HG03575 (cell line): Measurements from ENCODE around the gene FSTL3.
"Not testable (repeated sequence)": the region's sequence is repeated elsewhere in the genome, so short reads cannot be mapped to it uniquely, and the experiment has no call there.

ENCODE experiments used
- ATAC-seq: cut with Tn5 transposase; IDR thresholded peaks from one replicate; pipeline ENCODE4 v1.9.1; 2021; ENCODE audit not compliant: unreplicated experiment, insufficient number of reproducible peaks, low FRiP score; ENCODE audit errors: extremely low read depth

The FSTL3 gene

DNA sequence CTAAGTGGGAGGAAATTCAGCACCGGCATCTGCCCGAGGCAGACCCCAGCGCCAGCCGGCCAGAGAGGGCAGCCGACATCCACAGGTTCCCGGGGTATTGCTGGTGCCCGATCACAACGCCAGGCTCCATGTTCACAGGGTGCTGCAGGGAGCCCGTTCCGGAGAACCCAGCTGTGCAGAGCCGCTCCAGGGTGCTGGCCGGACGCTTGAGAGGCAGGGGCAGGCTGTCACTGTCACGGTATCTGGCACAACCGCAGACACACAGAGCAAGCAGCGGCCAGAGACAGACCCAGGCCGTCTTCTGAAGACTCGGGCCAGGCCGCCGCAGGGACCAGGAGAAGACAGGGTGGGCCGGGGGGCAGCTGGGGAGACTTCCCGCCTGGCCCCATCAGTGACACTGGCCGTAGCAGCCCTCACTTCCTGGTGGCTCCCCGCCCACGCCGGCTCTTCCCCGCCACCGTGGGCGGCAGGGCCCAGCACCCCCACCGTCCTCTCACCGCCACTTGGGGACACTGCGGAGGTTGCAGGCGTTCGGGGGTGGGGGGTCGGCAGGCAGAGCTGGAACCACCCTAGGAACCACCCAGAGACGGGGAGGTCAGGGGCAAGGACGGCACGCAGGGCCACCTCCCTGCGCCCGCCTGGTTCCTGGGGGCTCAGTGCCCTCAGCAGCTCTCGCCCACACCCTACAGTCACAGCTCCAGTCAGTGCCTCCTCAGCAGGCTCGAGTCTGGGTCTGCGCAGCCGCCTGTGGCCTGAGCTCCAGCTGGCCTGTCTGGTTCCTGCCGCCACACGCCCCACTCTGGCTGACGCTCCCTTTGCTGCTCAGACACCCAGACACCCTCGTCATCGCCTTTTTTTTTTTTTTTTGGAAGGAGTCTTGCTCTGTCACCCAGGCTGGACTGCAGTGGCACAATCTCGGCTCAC lies 17.0 kb upstream of the FSTL3 start:
- no peak for ATAC-seq

DNA sequence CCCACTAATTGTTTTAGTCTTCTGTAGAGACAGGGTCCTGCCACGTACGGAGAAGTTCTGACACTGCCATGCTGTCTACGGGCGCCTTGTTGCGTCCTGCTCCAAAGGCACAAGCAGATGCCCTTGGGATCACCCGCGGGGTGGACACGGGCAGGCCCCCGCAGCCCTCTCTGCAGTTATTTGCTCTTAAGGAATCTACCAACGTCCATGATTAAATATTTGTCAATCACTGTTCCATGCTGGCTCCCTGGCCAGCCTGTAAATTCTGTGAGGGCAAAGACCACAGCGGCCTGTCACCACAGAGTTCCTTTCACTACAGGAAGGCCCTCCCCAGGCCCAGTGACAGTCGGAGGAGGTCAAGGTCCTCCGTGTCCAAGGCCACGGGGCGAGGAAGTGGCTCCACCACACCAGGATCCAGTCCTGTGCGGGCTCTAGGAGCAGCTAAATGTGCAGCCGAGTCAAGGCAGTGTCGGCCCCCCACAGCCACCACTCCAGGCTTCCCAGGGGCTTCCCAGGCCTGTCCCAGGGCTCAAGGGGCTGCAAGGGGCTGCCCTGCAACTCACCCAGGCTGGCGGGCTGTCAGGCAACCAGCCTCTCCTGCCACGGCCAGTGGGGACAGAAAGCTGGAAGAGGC lies 15.3 kb upstream of the FSTL3 start:
- ATAC-seq, result no peak

DNA sequence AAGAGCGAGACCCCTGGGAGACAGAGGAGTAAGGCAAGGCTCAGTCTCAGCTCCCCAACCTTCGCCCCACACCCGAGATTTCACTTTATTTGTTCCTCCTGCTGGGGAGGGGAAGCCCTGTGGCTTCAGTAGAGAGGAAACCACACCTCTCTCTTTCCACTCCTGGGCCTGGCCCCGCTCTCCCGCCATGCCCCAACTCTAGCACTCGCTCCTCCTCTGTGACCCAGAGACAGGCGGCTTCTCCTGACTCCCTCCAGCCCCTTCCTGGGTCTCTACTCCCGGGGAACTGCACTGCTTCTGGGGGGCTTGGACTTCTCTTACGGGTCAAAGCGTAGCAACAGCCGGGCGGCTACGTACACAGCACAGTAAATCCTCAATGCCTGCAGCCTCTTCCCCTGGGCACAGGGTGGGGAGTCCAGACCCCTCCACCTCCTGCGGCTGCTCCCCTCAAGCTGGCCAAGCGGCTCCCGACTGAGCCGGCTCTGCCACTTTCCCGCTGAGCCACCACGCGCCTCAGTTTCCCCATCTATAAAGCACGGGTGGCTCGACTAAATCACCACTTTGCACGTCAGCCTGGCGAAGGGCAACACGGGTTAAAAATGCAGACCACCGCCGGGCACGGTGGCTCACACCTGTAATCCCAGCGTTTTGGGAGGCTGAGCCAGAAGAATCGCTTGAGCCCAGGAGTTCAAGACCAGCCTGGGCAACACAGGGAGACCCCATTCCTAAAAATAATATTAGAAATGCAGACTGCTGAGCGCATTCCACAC lies 14.6 kb upstream of the FSTL3 start:
- no peak for ATAC-seq

DNA sequence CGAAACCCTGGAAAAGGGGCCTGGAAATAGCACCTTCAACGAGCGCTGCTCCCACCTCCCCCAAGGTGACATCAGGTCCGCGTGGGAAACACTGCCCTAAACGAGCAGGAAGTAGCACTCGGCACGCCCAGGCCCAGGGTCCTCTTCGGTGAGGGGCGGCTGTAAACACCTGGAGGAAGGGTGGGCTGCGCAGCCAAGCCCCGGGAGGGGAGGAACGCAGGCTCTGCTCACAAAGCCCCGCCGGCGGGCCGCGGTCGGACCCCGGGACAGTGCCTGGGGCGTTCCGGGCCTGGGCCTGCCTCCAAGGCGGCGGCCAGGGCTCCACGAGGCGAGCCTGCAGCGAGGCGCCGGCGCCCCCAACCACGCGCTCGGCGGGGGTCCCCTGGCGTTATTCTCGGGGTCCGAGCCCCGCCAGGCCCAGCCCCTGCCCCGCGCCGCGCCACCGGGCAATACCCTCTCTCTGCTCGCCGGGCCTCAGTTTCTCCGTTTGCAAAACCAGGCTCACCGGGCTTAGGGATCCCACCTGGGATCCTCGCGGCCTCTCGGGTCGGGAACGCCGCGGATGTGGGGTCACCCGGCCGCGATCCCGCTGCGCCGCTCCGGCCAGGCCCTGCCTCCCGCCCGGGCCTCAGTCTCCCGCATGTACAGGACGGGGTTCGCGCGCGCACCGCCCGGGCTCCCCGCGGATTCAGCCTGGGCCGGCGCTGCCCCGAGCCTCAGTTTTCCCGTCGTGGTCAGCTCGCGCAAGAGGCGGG lies 13.8 kb upstream of the FSTL3 start:
- ATAC-seq, result no peak

DNA sequence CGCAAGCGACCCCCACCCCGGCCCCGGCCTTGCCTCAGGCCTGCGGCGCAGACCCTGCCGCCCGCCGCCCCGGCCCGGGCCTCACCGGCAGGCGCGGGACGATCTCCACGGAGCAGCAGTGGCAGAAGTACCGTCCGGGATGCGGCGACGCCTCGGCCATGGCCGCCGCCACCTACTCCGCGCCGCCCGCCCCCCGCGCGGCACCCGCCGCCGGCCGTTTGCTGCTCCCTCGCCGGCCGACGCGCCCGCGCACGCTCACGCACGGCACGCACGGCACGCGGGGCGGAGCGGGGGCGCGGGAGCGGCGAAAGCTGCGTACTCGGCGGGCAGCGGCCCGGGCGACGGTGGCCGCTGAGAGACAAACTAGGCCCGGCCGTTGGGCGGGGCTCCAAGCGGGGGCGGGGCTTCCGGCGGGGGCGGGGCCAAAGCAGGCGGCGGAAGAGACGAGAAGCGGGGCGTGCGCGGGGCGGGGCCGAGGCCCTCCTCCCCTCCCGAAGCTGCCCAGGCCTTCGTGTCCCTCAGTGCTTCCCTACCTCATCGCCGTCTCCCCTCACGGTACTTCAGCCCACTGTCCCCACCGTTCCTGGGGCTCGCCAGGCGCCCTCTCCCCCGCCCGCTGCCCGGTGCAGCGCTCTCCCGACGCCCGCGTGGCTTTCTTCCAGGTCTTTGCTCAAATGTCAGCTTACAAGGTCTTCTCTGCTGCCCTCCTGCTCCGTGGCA lies 13.1 kb upstream of the FSTL3 start, which contains the start of gene RNF126:
TSS of gene RNF126 (minus strand) at position 253 of the 720 bp plus-strand sequence. CDS start at position 160, 93 bp downstream.
- ATAC-seq, result no peak

DNA sequence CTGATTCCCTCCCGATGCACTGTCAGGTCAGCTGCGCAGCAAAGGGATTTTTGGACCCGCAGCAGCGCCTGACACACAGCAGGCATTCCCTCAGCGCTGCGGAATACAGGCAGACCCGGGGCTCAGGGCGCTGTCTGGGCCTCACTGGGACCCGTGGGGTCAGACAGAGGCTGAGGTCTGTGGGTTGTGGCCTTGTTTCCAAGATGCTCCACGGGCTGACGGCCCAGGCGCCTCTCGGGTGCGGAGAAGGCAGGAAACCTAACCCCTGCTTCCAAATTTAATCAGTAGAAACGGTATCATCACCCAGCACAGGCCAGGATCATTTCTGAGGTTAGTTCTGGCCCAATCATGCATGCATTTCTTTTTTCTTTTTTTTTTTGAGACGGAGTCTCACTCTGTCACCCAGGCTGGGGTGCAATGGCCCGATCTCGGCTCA lies 12.5 kb upstream of the FSTL3 start:
- ATAC-seq, result no peak

DNA sequence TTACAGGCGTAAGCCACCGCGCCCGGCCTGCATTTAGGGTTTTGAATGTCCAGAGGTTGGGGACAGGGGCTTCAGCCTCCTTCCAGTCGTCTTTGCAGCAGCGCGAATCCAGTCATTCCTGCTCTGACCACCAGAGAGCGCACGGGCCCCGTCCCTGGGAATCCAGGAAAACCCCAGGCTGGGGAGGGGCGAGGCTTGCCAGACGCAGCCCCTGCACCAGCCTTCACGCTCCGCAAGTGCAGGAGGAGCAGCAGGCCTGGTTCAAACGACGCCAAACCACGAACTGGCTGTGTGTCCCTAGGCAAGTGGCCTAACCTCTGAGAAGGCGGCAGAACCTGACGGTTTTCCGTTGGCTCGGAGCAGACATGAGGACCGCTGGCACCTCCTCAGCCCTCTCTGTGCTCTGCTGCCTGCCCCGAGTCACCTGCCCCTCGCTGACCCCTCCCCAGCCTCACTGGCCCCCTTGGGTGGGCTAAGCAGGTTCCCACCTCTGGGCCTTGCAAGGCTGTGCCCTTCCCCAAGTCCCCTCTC lies 11.2 kb upstream of the FSTL3 start:
- no peak for ATAC-seq

DNA sequence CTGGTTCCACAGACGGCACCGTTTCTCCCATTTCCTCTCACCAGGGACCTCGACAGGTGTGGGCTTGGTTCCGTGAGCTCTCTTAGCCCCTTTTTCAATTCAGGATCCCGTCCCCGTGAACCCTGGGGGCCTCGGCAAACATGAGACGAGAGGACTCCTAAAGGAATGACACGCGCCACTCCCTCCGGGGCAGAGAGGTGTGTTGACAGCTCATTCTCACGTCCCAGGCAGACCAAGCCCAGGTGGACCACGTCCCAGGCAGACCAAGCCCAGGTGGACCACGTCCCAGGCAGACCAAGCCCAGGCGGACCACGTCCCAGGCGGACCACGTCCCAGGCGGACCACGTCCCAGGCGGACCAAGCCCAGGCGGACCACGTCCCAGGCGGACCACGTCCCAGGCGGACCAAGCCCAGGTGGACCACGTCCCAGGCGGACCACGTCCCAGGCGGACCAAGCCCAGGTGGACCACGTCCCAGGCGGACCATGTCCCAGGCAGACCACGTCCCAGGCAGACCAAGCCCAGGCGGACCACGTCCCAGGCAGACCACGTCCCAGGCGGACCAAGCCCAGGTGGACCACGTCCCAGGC lies 9.1 kb upstream of the FSTL3 start:
- ATAC-seq, result not testable (repeated sequence)

DNA sequence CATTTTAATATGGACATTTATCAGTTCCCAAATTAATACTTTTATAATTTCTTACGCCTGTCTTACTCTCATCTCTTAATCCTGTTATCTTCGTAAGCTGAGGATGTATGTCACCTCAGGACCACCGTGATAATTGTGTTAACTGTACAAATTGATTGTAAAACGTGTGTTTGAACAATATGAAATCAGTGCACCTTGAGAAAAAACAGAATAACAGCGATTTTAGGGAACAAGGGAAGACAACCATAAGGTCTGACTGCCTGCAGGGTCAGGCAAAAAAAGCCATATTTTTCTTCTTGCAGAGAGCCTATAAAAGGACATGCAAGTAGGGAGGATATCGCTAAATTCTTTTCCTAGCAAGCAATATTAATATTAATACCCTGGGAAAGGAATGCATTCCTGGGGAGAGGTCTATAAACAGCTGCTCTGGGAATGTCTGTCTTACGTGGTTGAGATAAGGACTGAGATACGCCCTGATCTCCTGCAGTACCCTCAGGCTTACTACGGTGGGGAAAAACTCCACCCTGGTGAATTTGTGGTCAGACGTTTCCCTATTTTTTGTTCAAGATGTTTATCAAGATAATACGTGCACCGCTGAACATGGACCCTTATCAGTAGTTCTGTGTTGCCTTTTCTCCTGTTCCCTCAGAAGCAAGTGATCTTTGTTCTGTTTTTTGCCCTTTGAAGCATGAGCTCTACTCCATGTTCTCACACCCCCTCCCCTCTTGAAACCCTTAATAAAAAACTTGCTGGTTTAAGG lies 7.3 kb upstream of the FSTL3 start:
- ATAC-seq, result not testable (repeated sequence)

DNA sequence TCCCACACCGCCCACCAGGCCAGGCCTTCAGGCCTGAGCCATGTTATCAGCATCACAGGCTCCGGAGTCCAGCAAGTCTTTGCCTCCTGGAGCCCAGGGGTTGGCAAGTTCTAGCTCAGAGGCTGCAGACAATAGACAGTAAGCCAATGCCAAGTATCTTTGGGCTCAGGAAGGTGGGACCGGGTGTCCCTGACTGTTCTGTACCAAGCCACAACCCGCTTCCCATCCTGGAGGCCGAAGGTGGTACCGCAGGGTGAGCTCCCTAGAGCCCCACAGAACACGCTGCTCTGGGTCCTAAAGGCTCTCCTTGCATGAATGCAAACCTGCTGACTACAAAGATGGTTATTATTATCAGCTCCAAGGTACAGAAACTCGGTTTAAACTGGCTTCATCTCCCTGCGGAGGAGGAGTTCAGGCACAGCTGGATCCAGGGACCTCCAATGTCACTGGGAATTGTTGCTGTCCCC lies 5.5 kb upstream of the FSTL3 start:
- no peak for ATAC-seq

DNA sequence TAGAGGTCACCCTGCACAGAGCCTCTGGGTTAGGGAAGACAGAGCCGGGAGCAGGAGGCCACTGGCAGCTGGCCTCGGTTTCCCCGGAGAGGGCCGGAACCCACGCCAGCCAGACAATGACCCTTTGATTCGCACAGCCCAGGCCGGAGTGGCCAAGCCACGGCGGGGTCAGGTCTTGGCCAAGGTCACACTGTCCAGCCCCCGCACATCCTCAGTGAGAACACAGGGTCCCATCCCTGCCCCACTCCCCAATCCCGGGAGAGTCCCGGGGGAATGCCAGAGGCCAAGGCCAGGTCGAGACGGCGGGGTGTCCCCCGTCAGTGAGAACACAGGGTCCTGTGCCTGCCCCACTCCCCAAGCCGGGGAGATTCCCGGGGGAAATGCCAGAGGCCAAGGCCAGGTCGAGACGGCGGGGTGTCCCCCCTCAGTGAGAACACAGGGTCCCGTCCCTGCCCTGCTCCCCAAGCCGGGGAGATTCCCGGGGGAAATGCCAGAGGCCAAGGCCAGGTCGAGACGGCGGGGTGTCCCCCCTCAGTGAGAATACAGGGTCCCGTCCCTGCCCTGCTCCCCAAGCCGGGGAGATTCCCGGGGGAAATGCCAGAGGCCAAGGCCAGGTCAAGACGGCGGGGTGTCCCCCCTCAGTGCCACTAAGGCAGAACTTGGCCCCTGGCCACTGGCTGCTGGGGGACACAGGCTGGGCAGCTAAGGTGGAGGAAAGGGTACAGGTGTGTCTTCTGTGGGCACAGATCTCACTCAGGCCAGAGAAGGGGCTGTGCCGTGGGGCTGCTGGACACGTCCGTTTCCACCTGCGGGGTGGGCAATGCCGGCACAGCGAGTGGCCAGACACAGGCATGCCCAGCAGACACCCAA lies 1.7 kb upstream of the FSTL3 start:
- ATAC-seq, result no peak

DNA sequence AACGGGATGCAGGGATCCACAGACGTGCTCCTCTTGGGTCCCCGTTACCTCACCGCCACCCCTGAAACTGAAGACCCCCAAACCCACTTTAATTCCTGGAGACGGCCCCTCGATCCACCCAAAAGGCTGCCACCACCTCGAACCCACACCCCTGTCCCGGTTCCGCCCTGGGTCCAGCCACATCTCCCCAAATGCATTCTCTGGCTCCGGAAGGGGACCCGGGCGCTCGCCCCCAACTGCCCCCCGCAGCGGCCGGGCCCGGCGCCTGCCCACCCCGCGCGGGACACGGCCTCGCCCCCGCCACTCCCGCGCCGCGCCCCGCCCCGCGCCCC lies 219 bp upstream of the FSTL3 start:
- ATAC-seq, result no peak

DNA sequence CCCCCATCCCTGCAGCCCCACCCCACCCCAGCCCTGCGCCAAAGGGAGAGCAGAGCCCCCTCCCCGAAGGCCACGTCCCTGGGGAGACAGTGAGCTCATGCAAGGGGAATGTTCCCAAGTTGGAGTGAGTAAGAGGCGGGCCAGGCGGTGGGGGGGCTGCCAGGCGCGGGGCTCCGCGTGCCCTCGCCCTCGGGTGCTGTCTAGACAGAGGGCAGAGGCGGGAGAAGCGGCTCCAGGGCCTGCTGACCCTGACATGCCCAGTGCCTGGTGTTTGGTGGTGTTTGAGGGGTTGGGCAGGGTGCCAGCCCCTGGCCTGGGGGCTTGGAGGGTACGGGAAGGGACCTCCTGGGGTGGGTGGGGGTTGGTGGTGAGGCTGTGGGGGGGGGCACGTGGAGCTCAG lies 1.0 kb downstream of the FSTL3 start:
- ATAC-seq, result no peak

DNA sequence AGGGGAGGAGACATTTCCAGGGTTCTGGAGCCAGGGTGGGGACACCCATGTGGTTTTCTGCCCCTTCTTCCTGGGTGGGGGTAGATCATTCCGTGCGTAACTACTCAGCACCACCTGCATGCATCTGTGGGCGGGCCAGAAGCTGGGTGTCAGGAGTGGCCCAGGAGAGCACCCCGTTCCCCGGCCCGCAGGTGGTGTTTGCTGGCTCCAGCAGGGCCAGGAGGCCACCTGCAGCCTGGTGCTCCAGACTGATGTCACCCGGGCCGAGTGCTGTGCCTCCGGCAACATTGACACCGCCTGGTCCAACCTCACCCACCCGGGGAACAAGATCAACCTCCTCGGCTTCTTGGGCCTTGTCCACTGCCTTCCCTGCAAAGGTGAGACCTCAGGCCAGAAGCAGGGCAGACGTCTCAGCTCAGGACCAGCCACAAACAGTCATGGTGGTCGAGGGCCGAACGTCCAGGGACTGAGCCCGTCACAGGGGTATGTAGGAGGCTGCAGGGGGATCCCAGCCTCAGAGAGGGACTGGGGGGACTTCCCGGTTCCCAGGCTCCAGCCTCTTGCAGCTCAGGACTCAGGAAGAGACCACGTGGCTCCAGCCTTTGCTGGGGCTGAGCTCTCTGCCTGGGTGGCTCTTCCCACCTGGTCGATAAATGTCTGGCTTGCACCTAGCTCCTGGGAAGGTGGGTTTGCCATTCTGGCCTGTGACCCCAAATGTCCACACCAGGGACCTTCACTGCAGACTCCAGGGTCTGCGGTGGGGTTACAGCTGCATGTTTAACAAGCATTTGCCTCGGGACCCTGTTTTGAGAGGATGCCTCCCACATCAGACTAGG lies 1.6 kb downstream of the FSTL3 start:
- ATAC-seq, result no peak

DNA sequence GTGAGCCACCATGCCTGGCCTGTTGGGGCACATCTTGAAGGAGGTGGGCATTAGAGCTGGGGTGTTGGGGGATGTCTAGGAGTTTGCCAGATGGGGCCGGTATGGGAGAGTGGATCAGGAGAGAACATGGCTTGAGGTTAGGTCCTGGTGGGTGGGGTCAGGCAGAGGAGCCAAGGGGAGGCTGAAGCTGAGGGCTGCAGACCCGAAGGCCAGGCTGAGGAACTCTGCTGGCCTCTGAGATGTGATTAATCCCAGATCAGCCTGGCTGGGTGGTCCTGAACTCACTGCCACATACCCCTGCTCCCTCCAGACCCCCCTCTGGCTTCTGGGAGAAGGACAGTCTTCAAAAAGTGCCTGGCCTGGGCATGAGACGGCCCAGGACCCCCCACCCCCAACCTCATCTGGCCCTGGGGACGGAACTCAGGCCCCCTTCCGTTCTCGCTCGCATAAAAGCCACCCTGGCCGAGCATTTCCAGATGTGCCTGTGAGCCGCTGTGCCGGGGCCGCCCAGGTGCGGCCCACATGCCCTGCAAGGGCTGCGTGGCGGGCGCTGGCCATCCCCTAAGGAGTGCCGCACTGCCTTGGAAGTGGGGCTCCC lies 2.7 kb downstream of the FSTL3 start:
- no peak for ATAC-seq
